Measurements from ENCODE around the gene MED9.

The MED9 gene

DNA sequence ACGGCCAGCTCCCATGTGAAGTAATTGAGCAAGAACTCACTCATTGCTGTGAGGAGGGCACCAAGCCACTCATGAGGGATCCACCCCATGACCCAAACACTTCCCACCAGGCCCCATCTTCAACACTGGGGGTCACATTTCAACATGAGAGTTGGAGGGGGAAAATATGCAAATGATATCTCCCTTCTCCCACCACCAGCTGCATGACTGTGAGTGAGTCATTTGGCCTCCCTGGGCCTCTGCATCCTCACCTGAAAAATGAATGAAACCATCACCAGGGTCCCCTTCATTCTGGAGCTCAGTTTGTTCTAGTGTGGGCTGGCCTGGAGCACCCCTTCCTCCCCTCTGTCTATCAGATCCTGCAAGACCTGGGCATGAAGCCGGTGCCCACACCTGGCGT is 6.8 kb upstream of the MED9 start:
- H3K4me3 ChIP-seq (ENCODE audit: low read depth, low read length) = no peak overlapping the region
- no peak for TF ChIP-seq POLR2A (IDR thresholded peaks at IDR 0.05; ENCODE audit: extremely low read depth, insufficient read length)
- TF ChIP-seq MAX (IDR thresholded peaks at IDR 0.05; ENCODE audit: low read depth, low read length) = no peak
- TF ChIP-seq MYC (IDR thresholded peaks at IDR 0.05; ENCODE audit: low read depth, low read length) = no peak
- no peak for DNase-seq (ENCODE audit: low read depth)

DNA sequence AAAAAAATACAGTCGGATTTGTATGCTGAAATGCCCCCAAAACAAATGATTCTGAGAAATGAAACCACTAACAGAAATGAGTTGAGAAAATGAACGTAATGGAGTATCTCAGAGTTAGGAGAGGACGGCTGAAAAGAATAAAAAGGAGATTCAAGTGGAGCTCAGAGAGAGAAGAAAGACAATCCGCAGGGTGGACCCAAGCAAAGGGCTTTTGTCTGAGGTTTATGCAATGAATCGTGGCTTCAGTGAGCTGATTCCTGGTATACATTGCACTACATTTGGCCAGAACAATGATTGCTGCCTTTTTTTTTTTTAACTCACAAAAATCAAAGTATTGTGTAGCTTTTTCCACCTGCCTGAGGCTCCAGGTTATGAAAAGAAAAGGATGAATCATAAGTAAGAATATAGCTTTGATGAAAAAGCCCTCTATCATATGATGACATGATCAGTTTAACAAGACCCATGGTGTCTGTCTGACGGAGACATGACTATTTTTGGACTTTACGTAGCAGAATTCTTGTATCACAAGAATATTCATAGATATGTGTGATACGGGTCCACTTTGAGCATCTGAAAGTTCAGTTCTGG is 4.4 kb upstream of the MED9 start:
- DNase-seq (ENCODE audit: low read depth) = no peak
- TF ChIP-seq MAX (IDR thresholded peaks at IDR 0.05; ENCODE audit: low read depth, low read length) = no peak
- no peak for TF ChIP-seq POLR2A (IDR thresholded peaks at IDR 0.05; ENCODE audit: extremely low read depth, insufficient read length)
- TF ChIP-seq MYC (IDR thresholded peaks at IDR 0.05; ENCODE audit: low read depth, low read length) = no peak
- TF ChIP-seq, protein P1, sequence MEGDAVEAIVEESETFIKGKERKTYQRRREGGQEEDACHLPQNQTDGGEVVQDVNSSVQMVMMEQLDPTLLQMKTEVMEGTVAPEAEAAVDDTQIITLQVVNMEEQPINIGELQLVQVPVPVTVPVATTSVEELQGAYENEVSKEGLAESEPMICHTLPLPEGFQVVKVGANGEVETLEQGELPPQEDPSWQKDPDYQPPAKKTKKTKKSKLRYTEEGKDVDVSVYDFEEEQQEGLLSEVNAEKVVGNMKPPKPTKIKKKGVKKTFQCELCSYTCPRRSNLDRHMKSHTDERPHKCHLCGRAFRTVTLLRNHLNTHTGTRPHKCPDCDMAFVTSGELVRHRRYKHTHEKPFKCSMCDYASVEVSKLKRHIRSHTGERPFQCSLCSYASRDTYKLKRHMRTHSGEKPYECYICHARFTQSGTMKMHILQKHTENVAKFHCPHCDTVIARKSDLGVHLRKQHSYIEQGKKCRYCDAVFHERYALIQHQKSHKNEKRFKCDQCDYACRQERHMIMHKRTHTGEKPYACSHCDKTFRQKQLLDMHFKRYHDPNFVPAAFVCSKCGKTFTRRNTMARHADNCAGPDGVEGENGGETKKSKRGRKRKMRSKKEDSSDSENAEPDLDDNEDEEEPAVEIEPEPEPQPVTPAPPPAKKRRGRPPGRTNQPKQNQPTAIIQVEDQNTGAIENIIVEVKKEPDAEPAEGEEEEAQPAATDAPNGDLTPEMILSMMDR (IDR thresholded peaks at IDR 0.05; ENCODE audit: low read depth, low read length) = no peak
- H3K4me3 ChIP-seq (ENCODE audit: low read depth, low read length) = no peak overlapping the region

- no peak overlapping the region for H3K4me3 ChIP-seq (ENCODE audit: low read depth, low read length)
- TF ChIP-seq MYC (IDR thresholded peaks at IDR 0.05; ENCODE audit: low read depth, low read length) = no peak
- TF ChIP-seq POLR2A (IDR thresholded peaks at IDR 0.05; ENCODE audit: extremely low read depth, insufficient read length) = no peak
- TF ChIP-seq, protein P1 (IDR thresholded peaks at IDR 0.05; ENCODE audit: low read depth, low read length) = no peak
- TF ChIP-seq MAX (IDR thresholded peaks at IDR 0.05; ENCODE audit: low read depth, low read length) = no peak
- no peak for DNase-seq (ENCODE audit: low read depth)
Measured at GRCh38 chr17:17474341-17474740, 2.5 kb upstream of the MED9 start.

DNA sequence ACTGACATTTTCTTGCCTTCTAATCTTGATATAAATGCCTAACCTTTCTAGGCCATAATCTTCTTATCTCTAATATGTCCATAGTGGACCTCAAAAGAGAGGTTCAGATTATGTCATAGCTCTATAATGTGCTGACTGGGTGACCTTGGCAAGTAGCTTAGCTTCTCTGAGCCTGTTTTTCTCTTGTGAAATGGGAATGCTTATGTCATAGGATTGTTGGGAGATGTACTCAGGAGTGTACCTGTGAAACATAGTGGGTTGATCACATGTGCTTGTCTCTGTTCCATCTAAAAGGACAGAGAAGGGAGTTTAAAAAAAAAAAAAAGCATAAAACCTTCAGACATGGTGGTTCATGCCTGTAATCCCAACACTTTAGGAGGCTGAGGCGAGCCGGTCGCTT is 2.4 kb downstream of the MED9 start:
- H3K4me3 ChIP-seq (ENCODE audit: low read depth, low read length) = no peak overlapping the region
- no peak for DNase-seq (ENCODE audit: low read depth)
- TF ChIP-seq, protein P1 (IDR thresholded peaks at IDR 0.05; ENCODE audit: low read depth, low read length) = no peak
- TF ChIP-seq POLR2A (IDR thresholded peaks at IDR 0.05; ENCODE audit: extremely low read depth, insufficient read length) (no peak), MAX (IDR thresholded peaks at IDR 0.05; ENCODE audit: low read depth, low read length) (no peak)

GRCh38 chr17:17480593-17481148 is 3.9 kb downstream of the MED9 start:
- TF ChIP-seq MYC (IDR thresholded peaks at IDR 0.05; ENCODE audit: low read depth, low read length) (no peak), MAX (IDR thresholded peaks at IDR 0.05; ENCODE audit: low read depth, low read length) (no peak), POLR2A (IDR thresholded peaks at IDR 0.05; ENCODE audit: extremely low read depth, insufficient read length) (no peak)
- TF ChIP-seq, protein P1 (IDR thresholded peaks at IDR 0.05; ENCODE audit: low read depth, low read length) = no peak
- no peak for DNase-seq (ENCODE audit: low read depth)
- H3K4me3 ChIP-seq (ENCODE audit: low read depth, low read length) = no peak overlapping the region

DNA sequence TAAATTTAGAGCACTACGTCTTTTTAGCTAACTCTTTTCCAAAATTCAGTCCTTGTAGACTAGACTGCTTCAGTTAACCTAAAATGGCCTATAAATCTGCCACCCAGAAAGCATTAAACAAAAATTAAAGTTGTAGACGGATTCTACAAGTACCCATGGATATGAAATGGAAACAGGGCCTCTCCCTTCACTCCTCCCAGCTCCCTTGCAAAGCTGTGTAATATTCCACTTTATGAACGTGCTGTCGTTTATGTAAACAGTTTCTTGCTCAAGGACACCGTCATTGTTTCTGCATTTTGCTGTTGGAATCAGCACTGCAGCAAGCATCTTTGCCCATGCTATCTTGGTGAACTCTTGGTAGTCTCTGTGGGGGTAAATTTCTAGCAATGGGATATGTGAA is 5.1 kb downstream of the MED9 start:
- H3K4me3 ChIP-seq (ENCODE audit: low read depth, low read length) = no peak overlapping the region
- DNase-seq (ENCODE audit: low read depth) = no peak
- TF ChIP-seq POLR2A (IDR thresholded peaks at IDR 0.05; ENCODE audit: extremely low read depth, insufficient read length) (no peak), MAX (IDR thresholded peaks at IDR 0.05; ENCODE audit: low read depth, low read length) (no peak), MYC (IDR thresholded peaks at IDR 0.05; ENCODE audit: low read depth, low read length) (no peak)
- TF ChIP-seq, protein P1 (IDR thresholded peaks at IDR 0.05; ENCODE audit: low read depth, low read length) = no peak
